NCI-H187 (cell line): ENCODE data around the gene ERCC6.

ENCODE experiments used
- DNase-seq, 2 experiments: peaks; one replicate each; lab custom pipeline; 2025; lab: John Stamatoyannopoulos, UW

ERCC6 gene

DNA sequence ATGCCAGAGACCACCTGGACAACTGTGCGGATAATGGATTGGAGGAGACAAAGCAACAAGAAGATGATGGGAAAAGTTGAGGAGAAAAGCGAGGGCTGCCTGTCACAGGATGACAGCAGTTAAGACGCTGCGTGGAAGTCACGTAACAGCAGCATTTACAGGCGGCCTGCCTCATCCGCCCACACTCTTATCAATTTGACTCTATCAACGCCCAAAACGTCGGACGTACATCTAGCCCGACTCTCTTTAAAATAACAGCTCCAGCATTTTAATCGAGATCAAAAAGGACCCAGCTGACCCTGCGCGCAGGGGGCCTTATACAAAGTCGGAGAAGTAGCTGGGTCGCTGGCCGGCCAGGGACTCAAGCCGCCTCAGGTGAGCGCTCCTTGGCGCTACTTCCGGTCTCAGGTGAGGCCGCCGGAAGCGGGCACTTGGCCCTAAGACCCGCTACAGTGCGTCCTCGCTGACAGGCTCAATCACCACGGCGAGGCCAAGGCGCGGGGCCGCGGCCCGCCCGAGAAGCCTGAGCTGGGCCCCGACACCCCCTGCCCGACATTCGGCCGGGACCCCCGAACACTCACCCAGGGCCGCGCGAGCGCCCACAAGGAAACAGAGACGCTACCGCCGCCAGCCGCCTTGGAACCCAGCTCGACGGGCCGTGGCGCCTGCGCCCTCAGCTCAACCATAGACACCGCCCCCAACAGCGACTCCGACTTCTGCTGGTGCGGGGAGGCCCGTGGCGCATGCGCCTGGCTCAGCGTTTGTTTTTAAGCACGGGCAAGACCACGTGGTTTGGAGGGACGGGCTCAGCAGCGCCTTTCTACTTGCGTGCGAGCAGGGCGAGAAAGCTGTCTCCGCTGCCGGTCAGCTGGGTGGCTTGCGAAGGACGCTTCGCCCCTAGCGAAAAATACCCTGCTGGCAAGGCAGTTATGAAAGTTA is at the start of gene ERCC6:
TSS of gene ERCC6 (minus strand) at position 741 of the 939 bp plus-strand sequence.
- peak; percentile 68 to 91 for DNase-seq

- DNase-seq, result no peak
Measured at GRCh38 chr10:49587981-49588380, 49.1 kb upstream of the ERCC6 start.

GRCh38 chr10:49585387-49585786 is 46.5 kb upstream of the ERCC6 start:
- no peak for DNase-seq

DNA sequence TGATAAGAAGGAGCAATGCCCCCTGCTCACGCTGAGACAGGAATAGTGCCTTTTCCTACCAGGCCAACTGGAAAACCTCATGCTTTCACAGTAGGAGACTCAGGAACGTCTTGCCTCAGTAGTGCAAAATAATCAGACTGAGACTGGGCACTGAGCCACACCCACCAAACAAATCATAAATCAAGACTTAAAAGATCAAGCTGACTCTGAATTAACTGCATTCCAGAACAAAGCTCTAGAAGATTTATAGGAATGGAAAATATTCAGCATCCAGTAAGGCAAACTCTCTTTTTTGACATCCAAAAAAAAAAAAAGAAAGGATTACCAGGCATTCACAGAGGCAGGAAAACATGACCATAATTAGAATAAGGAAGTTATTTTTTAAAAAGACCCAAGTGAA is 40.7 kb upstream of the ERCC6 start:
- DNase-seq, result no peak

DNA sequence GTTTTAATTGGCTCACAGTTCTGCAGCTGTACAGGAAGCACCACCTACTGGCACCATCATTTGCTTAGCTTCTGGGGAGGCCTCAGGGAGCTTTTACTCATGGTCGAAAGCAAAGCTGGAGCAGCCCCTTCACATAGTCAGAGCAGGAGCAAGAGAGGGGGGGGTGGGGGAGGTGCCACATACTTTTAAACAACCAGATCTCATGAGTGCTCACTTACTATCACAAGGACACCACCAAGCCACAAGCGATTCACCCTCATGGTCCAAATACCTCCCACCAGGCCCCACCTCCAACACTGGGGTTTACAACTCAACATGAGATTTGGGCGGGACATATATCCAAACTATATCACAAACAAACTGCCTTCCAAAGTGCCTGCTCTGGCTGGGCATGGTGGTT is 39.5 kb upstream of the ERCC6 start:
- no peak for DNase-seq

- DNase-seq, result no peak
Measured at GRCh38 chr10:49577182-49577925, 38.4 kb upstream of the ERCC6 start.

DNA sequence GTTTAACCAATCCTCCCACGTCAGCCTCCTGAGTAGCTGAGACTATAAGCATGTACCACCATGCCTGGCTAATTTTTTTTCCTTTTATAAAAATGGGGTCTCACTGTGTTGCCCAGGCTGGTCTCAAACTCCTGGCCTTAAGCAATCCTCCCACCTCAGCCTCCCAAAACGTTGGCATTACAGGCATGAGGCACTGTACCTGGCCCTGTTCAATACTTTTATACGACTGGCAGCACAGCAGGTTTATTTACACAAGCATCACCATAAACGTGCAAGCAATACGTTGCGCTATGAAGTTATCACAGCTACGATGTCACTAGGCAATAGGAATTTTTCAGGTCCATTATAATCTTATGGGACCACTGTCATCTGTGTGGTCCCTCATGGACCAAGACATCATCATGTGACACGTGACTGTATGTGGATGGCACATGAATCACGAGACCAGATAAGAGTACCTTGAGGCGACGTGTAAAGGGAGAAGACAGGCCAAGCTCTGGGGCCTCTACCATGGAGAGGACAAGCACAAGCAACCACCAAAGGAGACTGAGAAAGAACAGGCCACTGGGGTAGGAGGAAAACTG is 36.7 kb upstream of the ERCC6 start:
- no peak for DNase-seq

DNA sequence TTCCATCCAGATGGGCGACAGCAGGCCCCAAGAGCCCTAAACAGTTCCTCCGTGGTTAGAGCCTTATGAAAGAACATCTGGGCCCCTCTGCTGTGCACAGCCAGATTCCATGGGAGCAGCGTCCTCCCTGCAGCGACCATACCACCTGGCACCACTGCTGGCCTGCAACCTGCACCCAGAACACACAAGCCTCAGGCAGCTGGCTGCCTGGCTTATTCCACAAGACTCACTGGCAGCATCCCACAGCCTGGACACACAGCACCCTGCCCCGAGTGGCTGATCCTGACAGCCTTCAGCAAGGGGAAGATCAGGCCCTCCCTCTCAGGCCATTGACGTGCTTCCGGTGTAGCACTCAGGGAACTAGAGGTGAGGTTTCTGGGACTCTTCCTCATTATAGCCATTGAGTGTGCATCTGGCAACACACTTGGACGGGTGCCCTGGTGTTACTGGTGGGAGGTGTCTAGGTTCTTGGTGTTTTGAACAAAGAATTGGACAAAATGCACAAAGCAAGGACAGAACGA is 33.7 kb upstream of the ERCC6 start:
- no peak for DNase-seq

DNA sequence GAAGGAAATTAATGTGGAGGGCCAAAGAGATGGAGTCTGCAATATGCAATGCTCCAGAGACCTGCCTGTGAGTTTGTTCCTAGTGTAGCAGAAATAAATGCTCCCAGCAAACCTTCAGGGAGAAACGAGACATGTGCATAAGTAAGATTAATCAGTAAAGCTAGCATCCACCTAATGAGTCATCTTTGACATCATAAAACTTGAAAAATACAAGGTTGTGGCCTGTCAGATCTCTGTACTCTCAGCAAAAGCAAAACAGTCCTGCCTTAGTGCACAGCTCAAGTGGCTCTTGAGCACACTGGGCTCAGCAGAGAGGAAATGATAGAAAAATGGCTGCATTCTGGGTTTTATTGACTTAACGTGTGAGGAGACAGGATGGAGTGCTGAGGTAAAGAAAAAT is 32.5 kb upstream of the ERCC6 start:
- DNase-seq, result no peak

- DNase-seq, result no peak
Measured at GRCh38 chr10:49569031-49569631, 30.2 kb upstream of the ERCC6 start.

- no peak for DNase-seq
Measured at GRCh38 chr10:49568235-49568634, 29.3 kb upstream of the ERCC6 start.

DNA sequence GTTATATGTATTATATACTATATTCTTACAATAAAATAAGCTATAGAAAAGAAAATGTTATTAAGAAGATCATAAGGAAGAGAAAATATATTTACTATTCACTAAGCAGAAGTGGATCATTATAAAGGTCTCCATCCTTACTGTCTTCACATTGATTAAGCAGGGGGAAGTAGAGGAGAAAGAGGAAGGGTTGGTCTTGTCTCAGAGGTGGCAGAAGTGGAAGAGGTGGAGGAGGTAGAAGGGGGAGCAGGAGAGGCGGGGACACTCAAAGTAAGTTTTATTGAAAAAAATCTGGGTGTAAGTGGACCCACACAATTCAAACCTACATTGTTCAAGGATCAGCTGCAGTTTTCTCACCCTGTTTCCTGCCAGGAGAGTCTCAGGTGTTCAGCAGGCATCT is 28.9 kb upstream of the ERCC6 start:
- DNase-seq, result no peak

DNA sequence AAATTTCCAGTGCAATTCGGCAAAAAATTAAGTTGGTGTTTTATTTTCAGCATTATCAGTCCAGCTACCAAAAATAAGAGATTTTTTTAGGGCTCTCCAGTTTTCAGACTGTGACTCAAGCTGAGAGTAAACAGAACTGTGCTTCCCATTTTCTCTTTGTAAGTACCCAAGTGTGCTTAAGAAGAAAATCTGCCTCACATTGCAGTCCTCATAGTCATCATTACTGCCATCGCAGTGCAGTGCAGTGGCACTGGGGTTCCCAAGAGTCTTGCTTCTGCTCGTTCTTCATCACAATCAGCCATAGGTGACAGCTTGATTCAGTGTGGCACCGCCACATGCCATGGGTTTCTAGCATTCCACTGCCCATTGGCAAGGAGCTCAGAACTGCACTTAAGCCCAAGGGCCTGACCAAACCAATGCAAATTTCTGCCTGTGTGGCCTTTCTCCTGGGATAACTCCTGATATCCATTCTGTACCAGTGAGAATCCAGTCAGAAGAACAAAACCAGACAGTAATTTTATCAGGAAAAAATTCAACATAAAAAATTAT is 25.6 kb upstream of the ERCC6 start:
- no peak for DNase-seq

- no peak for DNase-seq
Measured at GRCh38 chr10:49562893-49563292, 24.0 kb upstream of the ERCC6 start.

DNA sequence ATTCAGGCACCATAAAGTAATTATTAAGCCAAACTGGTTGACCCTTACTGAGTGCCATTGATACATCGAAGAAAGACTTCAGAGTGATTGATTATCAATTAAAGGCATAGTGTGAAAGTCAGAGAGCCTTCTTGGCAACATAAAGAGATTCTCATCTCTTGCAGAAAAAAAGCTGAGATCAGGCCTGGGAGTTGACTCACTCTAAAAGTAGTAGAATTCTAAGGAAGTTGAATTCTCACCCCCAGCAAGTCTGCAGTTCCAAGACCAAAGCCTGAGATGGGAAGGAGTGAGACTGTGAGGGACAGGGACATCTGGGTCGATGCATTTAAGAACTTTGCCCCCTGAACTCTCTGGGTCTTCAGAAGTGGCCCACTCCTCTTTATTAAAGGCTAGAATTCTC is 21.6 kb upstream of the ERCC6 start:
- no peak for DNase-seq

DNA sequence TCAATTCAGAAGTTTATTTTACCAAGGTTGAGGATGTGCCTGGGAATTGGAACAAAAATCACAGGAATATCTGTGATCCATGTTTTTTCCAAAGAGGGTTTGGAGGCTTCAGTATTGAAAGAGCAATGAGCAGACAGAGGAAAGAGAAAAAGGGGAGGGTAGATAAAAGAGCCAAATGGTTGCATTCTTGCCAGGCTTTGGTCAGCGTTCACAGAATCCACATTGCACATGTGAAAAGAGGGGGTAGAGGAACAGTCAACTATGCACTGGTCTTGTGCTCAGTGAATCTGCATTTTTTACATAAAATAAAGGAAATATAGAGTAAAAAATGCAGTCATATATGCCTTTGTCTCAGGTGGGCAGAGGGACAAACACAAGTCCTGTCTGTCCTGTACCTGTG is 20.6 kb upstream of the ERCC6 start:
- DNase-seq, result no peak

DNA sequence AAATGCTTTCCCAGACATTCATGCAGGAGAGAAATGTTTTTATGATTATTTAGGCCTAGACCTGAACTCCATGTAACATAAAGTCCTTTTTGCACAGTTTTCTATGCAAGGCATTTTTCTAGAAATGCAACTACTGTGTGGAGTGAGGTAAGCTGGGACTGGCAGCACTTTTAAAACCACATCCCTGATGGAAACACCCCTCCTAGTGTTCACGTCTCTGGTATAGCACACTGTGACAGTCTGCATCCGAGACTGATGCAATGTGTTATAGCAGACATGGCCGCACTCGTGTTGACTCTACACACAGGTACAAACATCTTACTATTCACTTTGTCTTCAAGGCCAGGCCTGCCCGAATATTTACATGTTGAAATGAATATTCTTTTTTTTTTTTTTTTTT is 19.3 kb upstream of the ERCC6 start:
- no peak for DNase-seq

- DNase-seq, result no peak
Measured at GRCh38 chr10:49557681-49558080, 18.8 kb upstream of the ERCC6 start.

DNA sequence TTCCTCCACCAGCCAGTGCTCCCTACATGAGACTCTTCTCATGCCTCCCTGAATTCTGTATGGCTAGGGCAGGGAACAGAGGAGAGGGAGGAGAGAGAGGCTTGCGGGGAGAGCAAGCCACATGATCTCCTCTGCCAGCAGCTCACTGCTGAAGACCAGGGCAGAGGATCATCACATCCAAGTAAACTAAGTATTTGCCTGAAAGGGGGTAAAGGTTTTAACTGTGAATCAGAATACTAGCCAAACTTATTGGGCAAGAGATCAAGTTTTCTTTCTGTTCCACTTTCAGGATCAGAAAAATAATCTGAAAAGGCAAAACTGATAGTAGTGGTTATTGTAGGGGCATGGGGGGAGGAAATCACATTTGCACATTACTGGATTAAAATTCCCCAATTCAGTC is 17.8 kb upstream of the ERCC6 start:
- DNase-seq, result no peak

GRCh38 chr10:49552277-49552676 is 13.4 kb upstream of the ERCC6 start:
- no peak for DNase-seq

GRCh38 chr10:49550563-49550962 is 11.6 kb upstream of the ERCC6 start:
- no peak for DNase-seq
